Nucleus accumbens (tissue), 56 donors: ENCODE results near the gene RAB40A.
"Not testable (repeated sequence)": the region's sequence is repeated elsewhere in the genome, so short reads cannot be mapped to it uniquely, and the experiment has no call there.

Experiments used
- DNase-seq, 56 donors: peaks; one replicate each; lab custom pipeline; 2025; lab: John Stamatoyannopoulos, UW

The RAB40A gene

DNA sequence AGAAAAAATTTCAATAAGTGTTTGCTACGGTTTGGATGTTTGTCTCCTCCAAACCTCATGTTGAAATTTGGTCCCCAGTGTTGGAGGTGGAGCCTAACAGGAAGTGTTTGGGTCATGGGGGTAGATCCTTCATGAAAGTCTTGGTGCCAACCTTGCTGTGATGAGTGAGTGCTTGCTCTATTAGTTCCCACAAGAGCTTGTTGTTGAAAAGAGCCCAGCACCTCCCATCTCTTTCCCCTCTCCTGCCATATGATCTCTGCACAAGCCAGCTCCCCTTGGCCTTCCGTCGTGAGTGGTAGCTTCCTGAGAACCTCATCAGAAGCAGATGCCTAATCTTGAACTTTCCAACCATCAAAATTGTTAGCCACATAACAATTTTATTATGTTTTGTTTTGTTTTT, 10.3 kb upstream of the RAB40A start:
- DNase-seq: no peak

DNA sequence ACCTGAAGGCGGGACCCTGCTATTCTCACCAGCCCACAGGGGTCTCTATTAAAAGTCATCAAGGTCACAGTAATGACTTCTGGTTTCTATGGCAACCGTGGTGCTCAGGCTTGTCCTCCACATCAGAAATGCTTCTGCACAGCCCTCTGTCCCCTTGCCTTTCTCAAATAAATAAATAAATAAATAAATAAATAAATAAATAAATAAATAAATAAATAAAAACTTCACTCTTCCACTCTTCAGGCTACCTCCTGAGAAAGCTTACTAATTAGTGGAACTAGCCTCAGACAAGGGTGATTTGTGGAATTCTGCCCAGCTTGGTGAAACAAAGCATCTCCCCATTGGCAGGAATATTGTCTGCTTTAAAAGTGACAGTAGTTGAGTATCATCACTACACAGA, 5.5 kb upstream of the RAB40A start:
- no peak for DNase-seq

DNA sequence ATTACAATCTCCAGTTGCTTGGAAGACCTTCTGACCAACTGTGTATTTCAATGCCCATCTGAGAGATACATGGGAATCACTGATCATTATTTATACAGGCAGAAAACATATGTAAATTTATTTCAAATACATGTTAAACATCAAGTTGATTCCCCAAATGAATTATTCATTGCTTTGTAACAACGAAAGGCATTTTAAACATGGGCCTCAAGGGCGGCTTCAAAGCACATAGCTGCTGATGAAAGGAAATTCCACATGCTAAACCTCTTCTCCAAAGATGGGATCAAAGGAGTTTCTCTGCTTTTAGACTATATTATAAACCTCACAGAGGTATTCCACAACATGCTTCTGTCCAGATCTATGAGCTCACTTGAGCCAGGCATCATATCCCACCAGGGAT, 4.3 kb upstream of the RAB40A start:
- DNase-seq: no peak

DNA sequence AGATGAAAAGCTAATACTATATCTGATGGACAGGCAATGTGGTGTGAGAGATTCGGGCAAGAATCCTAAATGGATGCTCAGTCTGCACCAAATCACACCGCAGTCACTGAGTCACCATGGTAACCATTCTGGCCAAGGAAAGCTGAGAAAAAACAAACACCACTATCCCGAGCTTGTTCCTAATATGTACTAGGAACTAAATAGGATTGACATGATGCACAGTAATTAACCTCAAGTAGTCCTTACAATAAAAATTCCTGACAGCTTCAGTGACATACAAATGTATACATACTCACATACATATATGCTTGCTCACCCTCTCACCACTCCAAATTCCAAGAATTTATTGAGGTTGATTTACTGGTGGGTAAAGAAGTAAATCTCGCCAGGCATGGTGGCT, 1.1 kb upstream of the RAB40A start:
- no peak for DNase-seq

DNA sequence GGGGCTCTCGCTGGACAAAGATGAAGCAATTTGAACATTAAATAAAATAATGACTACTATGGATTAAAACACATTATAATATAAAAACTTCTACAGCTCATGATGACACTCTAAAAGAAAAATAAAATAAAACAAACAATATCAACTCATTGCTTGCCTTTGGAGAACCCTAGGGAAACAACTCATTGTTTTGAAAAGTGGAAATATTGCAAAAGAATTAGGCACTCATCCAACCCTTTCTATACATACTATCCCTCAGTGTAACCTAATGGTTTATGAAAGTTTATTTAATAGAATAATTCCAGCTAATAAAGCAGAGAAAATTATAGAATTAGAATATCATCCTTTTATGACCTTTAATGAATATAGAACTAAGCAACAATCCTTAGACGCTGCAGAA, 718 bp downstream of the RAB40A start:
- no peak for DNase-seq

DNA sequence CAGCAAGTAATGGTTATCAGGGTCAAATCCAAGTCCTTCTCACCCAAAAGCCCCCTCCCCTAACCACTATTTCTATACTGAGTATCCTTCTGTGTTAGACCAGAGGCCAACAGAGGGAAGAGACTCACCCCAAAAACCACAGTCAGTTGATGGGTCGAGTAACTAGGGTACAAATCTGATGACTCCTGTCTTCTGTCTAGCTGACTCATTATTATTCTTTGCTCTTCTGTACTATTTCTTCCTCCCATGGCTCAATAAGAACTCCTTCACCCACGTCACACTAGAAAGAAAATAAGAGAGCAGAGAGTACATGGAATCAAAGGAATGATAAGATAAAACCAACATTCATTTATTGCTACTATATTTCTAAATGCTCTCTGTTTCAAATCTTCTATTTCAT, 2.0 kb downstream of the RAB40A start:
- no peak for DNase-seq

DNA sequence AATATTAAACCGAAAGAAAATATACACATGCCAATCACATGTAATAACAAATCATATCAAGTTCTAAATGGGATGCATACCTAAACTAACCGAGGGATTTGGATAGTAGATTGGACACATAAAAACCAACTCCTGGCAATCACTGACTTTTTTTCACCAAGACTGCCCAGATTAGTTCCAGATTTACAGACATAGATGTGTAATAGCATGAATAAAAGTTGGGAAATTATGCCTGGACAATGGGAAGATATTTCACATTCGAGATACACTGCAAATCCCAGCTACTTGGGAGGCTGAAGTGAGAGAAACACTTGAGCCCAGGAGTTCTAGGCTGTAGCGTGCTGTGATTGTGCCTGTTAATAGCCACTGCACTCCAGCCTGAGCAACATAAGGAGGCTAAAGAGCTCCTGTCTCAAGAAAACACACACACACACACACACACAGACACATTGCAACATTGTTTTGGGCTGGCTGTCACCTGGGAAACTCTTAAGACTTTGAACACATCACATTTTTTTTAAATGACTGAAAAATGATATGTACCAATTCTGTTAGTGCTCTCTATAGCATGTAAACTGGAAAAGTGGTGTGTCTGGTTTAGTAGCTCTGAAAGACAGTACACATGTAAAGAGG, 5.7 kb downstream of the RAB40A start:
- DNase-seq: no peak

DNA sequence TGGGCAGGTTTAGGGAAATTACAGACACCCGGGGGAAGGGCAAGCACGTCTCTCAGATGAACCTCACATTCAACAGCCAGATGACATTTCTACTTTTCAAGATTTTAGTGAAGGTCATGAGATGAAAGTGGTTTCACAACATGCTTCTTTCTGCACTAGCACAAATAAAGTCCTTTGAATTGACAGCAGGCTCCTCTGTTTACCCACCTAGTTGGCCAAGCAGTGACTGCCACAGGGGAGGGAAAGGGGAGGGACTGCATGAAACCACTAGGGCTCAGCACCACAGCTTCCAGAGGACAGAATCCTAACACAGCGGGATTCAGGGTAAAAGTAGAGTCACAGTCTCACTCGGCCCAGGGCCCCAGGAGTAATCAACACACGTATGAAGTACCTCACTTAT, 6.2 kb downstream of the RAB40A start:
- DNase-seq: no peak

DNA sequence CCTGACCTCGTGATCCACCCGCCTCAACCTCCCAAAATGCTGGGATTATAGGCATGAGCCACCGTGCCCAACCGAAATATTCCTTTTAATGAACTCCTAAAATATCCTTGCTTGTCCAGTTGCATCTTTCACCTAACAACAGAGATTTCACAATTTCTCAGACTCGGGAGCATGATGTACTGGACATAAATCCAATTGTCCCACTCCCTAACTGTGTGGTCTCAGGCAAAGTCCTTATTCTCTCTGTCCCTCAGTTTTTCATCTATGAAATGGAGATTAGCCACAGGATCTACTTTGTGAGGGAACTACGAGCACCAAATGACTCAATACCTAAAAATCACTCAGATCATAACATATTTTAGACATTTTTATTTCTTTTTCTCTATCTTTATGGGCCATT, 9.3 kb downstream of the RAB40A start:
- no peak for DNase-seq

DNA sequence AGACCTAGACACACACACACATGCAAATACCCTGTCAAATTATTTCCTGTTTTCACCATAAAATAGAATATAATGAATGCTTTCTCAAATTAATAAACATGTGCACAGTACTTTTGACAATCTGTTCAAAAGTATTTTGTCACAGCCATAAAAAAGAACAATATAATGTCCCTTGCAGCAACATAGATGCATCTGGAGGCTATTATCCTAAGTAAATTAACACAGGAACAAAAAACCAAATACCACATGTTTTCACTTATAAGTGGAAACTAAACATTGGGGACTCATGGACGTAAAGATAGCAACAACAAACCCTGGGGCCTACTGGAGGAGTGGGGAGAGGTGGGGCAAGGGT, 15.5 kb downstream of the RAB40A start:
- no peak for DNase-seq

DNA sequence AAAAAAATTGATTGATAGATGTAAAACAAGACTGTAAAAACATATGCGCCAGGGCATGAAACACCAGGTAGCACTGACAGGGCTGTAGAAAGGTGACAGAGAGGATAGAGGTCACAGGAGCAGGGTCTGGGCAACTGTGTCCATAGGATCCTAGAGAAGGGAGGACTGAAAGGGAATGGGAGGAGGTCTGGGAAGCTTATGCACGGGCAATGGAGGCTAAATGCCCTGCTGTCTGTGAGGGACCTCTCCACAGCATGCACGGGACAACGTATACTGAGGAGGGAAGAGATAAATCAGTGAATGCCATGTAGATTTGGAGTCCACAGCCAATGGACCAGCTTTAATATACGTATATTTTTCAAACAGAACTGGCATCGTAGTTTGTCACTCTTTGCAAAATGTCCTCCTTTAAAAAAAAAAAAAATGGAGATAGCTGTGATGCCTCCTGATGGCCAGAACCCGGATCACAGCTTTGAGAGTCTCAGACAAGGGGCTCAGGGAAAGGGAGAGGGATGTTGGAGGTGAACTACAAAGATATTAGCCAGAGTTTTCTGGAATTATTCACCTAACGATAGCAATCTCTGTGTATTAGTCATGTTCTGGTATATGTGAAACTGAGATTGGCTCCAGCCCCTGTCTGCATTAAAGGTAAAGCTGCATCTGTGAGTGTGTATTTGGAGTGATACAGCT, 16.0 kb downstream of the RAB40A start:
- DNase-seq: no peak

DNA sequence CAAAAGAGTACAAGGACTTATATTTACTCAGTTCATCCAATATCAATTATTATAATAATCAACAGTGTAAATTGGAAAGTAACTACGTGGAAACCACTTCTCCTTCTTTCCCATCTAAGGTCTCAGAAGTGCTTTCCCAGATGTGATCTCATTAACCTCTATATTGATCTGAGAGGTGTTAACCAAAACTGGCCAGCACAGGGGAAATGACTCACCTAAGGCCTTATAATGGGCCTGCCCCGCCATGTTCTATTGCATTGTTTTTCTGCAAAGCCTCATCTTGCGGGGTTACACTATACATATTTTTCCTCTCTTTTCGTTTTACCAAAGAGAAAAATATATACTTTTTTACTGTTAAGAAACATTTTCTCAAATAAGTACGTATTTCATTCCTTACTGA, 20.5 kb downstream of the RAB40A start:
- no peak for DNase-seq

DNA sequence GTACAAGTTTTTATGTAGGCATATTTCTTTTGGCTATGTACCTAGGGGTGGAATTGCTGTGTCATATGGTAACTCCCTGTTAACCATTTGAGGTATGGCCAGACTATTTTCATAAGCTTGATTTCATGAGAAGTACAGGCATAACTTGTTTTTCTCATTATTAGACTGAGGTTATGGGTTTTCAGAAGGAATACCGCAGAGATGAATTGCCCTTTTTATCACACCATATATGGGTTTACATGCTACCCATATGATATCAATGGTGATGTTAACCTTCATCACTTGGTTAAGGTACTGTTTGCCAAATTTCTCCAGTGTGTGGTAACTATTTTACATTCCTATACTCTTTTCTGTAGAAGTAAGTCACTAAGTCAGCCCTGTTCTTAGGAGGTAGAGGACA, 23.5 kb downstream of the RAB40A start:
- no peak for DNase-seq

DNA sequence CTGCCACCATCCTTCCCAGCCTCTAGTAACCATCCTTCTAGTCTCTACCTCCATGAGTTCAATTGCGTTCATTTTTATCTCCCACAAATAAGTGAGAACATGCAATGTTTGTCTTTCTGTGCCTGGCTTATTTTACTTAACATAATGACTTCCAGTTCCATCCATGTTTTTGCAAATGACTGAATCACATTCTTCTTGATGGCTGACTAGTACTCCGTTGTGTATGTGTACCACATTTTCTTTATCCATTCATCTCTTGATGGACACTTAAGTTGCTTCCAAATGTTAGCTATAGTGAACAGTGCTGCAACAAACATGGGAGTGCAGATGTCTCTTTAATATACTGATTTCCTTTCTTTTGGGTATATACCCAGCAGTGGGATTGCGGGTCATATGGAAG, 25.7 kb downstream of the RAB40A start:
- not testable (repeated sequence) for DNase-seq

DNA sequence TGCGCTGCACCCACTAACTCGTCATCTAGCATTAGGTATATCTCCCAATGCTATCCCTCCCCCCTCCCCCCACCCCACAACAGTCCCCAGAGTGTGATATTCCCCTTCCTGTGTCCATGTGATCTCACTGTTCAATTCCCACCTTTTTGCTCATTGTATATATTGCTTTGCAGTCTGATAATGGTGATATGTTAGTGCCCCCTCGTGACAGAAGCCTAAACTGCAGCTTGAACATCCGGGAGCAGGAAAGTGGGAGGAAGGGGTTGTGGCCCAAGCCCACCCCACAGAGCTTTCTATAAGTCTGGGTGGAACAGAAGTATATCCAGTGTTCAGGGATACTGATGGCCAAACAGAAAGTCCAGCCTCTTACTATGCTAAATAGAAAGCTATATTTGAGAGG, 29.6 kb downstream of the RAB40A start:
- DNase-seq: peak in 22 of 56 donors; percentile 0 to 26 (median 2)

DNA sequence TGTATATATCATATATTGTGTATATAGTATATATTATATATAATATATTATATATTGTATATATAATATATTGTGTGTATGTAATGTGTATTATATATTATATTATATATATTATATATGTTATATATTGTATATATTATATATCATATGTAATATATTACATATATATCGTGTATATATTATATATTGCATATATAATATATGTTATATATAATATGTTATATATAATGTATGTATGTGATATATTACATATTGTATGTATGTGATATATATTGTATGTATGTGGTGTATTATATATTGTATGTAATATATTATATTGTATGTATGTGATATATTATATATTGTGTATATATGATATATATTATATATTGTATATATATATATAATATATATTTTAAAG, 30.5 kb downstream of the RAB40A start:
- no peak for DNase-seq

DNA sequence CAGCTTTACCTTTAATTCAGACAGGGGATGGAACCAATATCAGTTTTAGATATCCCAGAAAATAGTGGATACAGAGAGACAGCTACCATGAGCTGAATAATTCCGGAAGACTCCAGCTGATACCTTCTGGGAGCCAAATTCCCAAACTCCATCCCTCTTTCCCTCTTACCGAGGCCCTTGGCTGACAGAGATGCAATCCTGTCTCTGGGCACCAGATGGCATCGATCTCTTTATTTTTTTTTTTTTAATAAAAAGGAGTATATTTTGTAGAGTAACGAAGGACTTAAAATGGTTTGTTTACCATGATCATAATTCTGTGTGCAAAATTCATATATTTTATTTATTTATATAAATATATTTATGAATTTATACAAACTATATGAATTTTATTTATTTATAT, 31.0 kb downstream of the RAB40A start:
- DNase-seq: peak in 3 of 56 donors; percentile 0 to 4 (median 0)

DNA sequence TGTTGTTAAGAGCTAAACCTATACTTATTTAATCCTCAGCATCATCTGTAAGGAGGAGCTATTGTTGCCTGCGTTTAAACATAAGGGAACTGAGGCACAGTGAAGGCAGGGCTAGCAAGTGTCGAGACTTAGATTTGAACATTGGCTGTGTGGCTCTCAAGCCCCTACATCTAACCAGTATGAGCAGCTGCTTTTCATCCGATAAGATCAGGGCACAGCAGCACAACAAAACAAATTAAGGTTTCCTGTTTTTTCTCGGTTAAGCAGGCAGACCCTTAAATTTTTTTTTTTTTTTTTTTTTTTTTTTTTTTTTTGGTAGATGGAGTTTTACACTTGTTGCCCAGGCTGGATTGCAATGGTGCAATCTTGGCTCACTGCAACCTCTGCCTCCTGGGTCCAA, 35.6 kb downstream of the RAB40A start:
- DNase-seq: no peak

DNA sequence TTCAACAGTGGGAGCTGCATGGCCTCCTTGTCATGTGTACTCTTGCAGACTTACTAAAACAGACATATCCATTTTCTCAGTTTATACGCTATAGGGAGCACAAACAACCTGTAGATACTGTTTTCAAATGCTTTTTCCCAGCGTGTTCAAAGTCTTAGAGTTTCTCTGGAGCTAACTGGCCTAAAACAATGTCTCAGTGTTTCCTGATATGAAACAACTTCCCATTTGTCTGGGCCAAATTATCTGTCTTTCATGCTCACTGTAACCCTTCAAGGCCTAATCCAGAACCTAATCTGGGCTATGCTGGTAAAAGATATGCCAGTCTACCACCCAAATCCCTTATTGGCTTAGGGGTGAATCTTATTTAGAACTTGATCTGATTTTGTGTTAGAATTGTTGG, 38.8 kb downstream of the RAB40A start:
- no peak for DNase-seq

DNA sequence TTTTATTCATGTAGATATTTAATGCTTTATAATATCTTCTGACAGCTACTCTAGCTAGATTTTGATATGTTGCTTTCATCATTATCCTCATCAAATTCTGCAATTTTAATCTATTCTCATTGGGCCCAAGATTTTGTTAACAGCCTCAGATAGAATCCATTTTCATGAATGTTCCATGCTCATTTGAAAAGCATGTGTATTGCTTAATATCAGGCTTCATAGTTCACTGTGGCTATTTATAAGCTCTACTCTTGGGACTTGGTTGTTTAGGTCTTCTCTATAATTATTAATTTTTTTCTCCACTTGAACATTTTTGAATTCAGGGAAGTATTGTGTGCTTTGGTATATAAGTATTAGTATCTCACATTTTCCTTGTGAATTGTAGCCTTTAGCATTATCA, 41.8 kb downstream of the RAB40A start:
- DNase-seq: no peak

DNA sequence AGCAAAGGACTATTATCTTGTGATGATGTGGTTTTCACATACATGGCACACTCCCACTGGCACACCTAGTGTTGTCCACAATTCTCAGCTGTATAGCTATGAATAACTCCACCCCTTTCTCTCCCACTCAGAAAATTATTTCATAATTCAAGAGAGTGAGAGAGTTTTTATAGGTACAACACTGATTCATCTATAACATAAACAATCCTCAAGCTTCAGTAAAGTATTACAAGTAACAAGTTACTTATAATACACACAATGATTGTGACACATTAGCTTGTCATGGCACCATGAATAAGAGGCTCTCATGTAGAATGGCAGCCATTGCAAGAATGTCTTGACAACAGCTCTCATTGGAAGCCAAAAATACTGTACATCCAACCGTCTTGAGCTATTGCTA, 43.9 kb downstream of the RAB40A start:
- DNase-seq: no peak

DNA sequence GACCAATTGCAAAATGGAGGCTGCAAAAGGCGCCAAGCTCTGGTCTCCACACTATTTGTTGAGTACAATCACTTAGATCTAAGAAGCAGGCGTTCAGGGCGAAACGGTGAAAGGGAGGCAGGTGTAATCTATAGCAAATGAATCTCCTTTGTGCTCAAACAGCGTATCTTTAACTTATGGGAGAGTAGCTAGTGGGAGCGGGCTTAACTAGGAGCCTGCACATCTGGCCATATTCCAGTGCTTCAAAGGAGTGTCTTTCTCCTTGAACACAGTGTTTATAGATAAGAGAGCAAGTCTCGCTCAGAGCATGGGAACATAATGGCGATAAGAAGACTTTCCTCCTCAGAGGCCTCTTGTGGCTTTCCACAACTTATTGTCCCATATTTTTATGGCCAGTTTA, 49.3 kb downstream of the RAB40A start:
- DNase-seq: not testable (repeated sequence)

DNA sequence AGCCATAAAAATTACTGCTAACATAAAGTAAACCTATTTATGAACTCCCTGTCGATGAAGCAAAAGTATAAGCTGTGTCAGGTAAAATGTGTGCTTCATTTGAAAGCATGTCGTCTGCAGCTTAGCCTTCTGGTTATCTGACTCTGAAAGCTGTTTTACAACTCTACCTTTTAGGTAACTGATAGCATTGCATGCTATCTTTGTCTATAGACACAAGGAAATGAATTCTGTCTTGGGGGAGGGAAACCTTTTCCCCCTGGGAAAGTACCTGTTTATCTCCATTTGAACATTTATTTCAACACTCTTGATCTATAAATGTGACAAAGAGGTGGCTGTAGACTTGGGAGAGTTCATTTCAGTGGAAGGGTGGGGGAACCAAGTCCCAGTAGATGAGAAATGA, 51.4 kb downstream of the RAB40A start:
- DNase-seq: no peak
